NOMO-1 (cell line): Measurements from ENCODE around the gene MEF2D.
A peak's percentile ranks its signal among the peaks of the same experiment; 100 is the strongest.

ENCODE experiments used
- DNase-seq, 2 experiments: peaks; one replicate each; lab custom pipeline; 2025; ENCODE audit not compliant: unreplicated experiment in 2 of 2; lab: John Stamatoyannopoulos, UW

MEF2D gene

DNA sequence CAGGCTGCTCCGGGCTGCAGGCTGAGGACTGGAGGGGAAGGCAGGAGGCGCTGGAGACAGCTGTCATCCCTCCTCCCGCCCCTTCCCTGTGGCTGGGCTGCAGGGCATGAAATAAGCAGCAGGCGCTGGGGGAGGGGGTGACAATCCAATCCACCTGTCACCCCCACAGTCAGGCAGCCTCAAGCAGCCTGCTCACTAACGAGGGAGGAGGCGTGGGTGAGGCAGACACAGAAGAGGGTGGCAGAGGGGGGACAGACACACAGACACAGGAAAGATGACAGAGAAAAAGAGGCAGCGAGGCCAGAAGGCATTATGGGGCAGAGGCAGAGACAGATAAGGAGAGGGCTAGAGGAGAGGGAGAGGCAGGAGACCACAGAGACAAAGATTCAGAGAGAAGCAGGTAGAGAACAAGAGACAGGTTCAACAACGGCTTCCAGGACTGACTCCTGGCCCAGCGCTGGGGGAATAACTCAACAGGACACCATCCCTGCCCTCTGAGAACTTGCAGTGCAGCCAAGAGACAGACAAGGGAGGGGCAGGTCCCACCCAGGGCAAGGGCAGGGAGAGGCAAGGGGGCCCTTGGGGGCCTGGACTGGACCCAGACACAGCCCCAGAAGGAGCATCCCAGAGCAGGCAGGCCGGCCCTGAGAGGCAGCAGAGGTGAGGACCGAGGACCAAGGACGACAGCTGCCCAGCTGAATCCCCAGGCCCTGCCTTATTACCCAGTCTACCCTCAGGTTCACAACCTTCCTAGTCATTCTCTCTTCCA lies 11.2 kb downstream of the MEF2D start:
- DNase-seq = peak; percentile 48 to 72

DNA sequence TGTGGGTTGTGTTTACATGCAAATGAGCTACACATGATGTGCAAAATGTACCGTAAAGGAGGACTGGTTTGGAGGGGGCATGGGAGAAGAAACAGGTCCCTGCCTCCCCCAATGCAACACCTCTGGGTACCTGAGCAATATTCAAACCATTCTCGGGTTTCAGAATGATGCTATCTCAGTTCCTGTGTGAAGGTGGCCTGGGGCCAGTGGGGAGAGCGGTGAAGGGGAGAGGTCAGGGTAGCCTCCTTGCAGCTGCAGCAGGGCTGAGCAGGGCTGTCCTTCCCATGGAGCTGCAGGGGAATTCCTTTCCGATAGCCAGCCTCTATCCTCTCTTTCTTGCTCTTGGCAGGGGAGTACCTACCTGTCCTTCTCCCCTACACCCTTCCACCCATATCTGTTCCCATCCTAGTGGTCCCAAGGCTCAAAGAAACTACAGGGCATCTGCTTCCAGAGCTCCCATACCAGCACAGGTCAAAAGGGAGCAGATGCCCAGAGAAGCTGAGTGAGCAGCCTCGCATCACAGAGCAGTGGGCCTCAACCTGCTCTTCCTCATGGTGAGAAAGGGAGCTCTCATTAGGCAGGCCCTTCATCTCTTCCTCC lies 11.9 kb downstream of the MEF2D start:
- no peak for DNase-seq

DNA sequence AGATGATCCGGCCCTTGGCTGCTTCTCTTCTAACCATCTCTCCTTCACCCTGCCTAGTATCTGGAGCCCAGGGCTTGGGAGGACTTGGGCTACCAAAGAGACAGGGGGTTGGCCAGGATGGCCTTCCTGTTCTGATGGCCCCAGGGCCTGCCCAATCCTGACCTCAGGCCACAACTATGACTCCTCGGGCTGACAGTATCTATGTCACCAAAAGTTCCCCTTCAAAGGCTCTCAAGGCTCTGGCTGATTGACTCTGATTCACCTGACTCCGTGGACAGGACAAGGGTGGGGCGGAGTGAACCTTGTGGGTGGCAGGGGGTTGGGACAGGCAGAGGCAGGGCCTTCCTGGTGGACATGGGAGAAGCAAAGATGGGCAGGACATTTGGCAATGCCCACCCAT lies 12.7 kb downstream of the MEF2D start:
- no peak for DNase-seq

DNA sequence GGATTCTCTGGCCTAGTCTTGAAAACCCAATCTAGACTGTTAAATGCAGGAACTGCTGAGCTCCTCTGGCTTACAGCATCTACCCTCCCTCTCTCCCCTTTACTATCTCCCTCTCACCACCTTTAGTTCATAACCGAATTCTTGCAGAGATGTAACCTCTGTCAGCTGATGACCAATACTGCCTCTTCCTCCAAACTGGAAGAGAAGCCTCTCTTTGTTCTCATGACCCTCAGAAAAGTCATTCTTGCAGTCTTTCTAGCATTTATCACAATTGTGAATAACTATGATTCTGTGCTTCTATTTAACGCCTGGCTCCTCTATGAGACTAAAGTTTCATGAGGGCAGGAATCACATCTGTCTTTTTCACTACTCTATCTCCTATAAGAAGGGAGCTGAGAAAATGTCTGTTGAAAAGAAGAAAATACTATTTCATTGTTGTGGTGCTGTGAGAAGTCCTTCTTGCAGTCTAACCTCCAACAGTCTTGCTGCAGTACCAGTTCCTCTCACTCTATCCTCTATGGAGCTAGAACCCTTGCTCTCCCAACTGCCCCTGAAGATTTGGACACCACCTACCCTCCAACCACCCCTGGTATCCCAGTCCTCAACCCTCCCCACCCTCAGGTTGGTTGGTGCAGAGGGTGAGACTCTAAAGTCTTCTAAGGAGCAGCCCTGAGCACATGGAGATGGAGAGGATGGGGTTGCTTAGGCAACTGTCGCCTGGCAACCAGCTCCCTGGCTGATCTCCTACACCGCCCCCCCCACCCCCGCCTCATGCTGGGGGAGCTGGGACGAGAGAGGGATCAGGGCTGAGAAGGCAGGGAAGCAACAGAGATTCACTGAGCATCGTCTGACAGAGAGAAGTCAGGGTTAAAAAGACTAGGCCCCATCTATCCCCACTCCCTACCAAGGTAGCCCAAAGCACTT lies 13.9 kb downstream of the MEF2D start:
- DNase-seq = no peak

DNA sequence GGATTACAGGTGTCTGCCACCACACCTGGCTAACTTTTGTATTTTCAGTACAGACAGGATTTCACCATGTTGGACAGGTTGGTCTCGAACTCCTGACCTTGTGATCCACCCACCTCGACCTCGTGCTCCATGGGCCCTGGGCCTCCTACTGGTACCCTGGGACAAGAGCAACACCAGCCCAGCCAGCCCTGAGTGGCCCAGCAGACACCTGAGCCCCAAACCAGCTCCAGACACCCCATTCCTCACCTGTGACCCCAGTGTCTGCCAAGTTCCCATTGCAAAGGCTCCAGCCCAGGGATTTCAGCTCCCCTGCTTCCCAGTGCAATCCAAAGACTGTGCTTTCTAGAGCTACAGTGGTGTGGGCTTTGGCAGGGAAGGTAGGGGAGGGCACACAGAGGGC lies 14.6 kb downstream of the MEF2D start:
- no peak for DNase-seq

DNA sequence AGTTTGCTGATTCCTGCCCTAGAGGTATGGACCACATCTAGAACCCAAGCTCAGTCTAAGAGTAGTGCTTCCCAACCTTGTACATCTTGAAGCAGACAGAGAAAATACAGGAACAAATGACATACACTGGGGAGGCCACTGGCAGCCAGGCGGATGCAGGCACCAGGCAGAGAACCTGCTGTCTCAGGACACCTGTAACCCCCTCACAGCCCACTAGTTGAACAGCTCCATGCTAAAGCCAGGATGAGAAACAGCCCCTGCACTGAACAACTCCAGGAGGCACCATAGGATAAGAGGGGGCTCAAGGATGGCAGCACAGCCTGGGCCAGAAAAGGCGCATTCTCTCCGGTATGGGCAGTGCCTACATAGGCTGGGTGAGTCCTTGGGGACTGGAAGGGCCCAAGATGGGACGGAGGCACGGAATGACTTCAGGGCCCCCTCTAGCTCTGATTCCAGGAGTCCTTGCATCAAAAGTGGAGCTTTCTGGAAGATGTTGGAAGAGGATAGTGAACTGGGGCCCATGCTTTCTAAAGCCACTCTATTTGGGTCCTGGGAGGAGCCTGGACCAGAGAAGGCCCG lies 16.0 kb downstream of the MEF2D start:
- DNase-seq = no peak

DNA sequence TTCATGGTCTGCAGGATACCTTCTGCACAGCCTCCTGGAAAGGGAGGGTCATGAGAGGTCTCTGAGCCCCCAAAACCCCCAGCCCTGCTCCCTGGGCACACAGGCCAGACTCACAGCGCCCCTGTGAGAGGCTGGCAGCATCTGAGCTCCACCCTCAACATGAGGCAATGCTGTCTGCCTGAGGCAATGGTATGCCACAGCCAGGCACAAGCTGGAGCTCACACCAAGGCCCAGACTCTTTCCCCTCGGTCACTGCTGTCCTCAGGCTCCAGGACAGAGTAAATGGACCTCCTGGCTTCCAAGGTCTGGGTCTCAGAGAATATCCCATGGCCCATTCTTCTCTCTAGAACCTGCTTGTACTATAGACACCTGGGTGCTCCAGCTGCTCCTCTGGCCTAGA lies 17.2 kb downstream of the MEF2D start:
- DNase-seq = peak in 1 of 2 experiments; percentile 11

DNA sequence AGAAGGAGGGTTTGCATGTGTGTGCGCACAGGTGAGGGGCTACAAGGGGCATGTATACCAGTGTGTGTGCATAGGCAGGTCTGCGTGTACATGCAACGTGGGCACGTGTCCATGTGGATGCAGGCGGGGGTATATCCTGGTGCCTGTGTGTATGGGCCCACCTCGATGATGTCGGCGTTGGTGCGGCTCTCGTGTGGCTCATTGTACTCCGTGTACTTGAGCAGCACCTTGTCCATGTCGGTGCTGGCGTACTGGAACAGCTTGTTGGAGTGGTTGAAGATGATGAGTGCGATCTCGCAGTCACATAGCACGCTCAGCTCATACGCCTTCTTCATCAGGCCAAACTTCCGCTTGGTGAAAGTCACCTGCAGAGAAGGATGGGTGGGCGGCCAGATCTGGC lies 18.3 kb downstream of the MEF2D start:
- no peak for DNase-seq

DNA sequence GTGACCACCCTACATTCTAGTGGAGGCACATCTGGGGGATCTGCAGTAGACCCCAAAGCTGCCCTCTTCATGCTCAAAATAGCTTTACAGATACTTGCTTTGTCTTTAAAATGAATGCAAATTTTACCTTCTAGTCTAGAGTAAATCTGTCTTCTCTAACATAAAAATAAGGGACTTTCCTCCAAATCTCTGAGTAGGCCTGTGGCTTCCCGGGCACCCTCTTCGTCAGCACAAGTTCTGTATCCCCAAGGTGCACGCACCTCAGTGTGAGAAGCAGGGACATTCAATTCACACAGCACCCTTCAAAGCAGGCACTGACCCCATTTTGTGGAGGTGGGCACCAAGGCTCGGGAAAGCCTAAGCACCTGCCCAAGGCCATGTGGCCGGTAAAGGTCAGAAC lies 19.0 kb downstream of the MEF2D start:
- DNase-seq = no peak

DNA sequence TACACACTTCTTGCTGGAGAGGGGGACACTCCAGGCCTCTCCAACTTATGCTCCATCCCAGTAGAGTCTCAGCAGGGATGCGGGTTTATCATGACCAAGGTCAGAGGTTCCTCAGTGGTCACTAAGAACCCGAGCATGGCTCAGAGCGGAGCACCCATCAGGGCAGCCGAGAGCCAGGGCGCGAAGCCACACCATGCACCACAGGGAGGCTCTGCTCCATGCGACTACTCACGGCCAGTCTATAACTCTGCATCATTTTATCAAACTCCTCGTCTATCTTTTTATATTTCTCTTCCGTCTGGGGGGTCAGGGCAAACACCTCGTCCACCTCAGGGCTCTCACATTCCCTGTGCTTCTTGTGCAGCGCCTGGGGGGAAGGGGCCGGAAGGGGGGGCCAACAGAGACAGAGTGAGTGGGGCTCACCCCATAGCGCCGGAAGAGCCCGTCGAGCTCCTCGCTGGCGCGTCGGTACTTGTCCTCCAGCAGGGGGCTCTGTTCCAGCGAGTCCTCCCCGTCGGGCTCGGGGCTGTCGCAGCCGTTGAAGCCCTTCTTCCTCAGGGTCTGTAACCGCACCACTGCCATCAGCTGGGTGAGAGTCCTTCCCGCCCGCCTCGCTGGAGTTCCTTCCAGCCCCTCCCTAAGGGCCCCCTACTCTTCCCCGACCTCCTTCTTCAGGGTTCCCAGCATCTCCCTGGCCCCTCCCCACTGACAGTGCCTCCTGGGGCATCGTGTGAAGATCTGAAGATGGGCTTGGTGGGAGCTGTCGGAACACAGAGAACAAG lies 20.0 kb downstream of the MEF2D start:
- DNase-seq = peak; percentile 70 to 74

DNA sequence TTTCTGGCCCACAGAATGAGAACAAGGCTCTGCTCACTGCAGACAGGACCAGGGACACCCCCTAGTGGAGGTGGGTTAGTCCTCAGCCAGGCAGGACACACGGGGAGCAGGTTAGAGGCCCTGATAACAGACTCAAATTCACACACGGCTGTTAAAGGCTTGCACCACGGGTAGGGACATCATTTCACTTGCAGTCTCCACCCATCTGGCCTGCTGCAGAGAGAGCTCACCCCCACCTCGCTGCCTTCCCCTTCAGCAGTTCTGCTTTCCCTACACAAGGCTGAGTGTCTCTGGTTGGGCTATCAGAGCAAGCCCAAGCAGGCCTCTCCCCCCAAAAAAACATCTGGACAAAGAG lies 20.6 kb downstream of the MEF2D start:
- DNase-seq = peak; percentile 66 to 85

DNA sequence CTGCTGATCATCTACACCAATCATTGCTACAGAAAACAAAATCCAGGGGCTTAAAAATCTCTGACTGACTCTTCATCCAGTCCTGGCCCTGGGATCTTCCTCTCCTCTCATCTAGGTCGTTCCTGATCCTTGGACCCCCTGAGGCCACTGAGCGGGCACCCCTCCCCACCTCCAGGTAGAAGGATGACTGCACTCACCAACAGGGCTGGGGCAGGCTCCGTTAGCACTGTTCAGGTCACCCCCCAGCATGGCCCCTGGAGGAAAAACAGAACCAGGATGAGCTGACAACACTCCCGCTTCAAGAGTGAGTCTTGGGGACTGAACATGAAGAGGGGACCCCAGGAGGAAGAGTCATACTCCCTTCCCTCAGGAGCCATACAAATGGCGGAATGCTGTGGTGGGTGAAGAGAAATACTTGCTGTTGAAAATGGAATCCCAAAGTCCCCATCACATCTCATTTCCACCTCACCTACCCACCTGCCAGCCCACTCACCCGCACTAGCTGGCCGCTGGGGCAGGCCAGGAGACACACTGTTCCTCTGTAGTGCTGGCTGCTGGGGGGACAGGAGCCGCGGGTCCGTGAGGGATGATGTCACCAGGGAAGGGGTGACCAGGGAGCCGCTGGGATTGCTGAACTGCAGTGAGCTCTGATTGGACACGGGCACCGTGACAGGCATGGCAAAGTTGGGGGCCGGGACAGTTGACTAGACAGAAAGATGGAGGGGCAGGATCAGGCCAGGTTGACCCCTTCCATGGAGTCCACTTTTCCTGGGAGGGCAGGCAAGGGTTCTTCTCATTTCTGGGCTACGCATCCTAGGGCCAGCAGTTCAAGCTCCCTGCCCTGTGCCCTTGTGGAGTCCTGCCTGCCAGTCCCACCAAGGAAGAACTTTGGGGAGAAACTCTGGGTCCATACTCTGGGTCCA lies 21.2 kb downstream of the MEF2D start:
- DNase-seq = no peak

DNA sequence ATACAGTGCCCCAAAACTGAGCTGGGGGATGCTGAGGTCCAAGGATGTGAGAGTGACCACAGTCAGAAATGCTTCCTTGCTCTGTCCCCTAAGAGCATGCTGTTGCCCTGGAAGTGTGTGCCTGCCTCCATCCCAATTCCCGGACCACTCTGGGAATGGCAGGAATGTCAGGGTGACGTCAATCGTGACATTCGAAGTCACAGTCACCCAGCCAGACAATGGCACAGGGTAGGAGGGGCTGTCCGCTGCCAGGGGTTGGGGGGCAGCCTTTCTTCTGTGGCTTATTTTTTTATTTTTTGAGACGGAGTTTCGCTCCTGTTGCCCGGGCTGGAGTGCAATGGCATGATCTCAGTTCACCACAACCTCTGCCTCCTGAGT lies 22.3 kb downstream of the MEF2D start:
- no peak for DNase-seq

DNA sequence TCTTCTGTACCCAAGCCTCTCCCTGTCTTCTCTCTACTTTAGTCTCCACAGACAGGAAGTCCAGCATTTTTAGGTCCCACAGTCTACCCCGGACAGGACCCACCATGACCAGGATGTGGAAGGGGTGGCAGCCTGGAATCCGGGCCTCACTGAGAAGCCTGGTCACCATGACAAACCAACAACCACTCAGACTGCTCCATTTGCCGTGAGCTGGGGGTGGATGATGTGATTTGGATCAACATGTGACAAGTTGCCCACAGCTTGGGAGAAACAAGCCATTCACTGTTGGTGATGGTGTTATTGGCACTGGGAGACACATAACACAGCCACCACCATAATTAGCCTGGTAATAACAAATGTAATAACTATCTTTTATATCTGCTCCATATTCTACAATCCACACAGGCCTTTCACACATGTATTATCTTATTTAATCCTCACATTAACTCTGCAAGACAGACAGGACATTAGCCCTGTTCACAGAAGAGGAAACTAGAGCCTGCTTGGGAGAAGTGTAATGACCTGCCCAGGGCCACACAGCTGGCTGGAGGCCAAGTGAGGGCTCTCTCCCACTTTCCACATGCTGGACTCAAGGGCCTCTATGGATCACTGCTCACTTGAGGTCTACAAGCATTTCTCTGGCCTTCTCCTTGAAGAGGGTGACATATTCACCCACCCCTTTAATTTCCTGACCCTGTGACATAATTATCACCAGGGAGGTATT lies 22.9 kb downstream of the MEF2D start:
- DNase-seq = no peak

DNA sequence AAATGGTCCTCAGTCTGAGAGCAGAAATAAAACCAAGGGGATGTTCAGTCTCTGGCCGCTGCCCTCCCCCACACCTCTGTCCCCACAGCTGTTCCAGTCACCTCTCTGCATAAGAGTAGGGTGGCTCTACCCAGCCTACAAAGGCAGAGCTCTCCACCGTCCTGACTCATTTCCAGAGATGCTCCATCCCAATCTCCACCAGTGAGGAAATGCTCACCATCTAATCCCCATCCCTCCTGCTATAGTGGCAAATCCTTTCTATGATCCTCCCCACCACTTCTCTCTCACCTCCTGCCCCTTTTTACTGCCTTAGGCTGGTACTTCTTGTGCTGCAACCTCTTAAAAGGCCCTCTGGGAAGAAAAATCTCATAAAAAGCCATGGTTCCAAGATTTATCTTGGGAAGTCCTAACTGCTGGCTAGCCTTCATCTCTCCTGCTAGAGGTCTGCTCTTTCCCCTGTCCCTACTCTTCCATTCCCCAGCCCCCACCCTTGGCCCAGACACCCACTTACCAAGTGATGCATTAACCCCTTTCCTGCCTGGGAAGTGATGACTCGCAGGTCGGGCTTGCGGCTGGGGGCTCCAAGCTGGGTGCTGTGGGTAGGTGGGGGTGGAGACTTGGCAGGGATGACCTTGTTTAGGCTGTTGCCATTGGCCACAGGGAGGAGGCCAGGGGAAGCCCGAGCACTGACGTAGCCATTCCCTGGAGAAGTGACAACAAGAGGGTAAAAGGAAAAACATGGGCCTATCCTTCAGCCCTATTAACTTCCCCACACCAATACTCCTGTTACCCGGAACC lies 23.9 kb downstream of the MEF2D start:
- no peak for DNase-seq

DNA sequence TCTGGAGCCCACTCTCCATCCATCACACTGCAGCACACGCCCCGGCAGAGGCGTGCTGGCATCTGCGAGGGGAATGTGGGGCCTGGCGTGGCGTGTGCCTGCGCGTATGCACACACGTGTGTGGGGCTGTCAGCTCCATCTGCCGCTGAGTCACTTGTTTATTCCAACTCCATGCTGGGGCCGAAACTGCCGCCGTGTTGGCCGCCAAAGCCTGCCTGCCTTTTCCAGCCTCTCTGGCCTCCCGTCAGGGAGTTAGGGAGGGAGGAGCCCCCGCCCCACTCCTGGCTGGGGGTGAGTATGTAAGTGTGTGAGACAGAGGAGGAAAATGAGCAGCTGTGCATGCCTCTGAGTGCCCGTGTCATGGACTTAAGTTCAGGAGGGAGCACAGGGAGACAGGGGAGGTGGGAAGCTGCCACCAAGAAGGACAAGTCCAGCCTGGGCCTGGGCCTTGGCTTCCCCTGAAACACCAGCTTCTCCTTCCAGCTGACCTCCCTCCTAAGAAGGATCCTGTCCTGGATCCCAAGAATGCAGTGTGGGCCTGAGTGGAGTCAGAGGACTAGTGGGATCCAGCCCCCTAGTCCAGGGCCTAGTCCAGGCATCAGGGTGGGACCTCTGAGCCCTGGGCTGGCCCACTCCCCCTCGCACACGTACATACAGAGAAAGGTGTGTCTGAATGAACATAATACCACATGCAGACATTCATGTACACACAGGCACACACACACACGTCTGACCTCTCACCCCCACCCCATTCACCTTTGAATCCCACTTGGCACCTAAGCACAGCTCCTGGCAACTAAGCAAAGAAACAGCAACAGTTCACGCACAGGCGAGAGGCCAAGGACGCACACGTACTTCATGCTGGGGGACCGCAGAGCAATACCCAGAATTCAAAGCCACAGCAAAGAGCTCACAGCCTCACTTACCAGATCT lies 24.7 kb downstream of the MEF2D start:
- DNase-seq = no peak

DNA sequence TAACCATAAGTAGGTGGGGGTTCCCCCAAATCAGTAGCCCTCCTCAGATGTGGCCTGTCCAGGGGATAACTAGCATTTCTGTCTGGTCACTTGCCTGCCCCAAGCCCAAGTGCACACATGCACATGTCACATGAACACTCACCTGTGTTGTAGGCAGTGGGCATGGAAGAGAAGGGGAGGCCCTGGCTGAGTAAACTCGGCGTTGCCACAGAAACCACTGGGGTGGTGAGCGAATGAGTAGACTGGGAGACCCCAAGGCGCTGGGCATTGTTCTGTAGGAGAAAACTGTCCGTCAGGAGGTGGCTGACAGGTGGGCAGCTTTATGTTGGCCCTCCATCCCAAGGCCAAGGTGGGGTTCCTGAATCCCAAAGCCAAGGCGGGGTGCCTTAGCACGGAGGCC lies 25.6 kb downstream of the MEF2D start:
- DNase-seq = no peak
